HG03432 (cell line): ENCODE results near the gene TEX51.

ENCODE experiments used
- ATAC-seq: cut with Tn5 transposase; IDR thresholded peaks from one replicate; pipeline ENCODE4 v1.9.1; 2021; ENCODE audit warnings: mild to moderate bottlenecking, moderate library complexity; ENCODE audit not compliant: unreplicated experiment

Gene TEX51

DNA sequence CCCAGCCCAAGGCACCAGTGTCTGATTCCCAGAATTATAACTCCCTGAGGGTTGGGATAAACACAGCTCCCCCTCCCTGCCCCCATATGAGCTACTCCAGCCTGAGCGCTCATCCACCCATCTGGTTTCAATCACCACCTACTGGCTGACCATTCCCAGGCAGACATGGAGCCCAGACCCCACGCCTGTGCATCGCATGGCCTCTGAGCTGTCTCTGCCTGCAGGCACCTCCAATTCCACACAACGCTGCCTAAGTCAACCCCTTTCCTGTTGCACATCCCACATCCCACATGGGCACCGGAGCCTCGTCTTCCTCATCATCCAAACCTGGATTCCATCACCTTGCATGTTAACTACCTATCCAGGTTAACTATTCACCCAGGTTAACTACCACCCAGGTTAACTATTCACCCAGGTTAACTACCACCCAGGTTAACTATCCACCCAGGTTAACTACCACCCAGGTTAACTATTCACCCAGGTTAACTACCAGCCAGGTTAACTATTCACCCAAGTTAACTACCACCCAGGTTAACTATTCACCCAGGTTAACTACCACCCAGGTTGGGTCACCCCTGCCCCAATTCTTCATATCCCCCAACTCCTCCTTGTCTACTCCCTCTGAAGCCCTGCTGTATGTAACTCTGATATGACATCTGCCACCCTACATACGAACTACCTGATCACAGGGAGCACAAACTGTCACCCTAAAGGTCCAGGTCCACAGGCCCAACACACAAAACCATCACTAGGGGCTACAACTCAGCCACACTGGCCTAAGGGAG is 47.8 kb downstream of the TEX51 start:
- ATAC-seq = no peak

DNA sequence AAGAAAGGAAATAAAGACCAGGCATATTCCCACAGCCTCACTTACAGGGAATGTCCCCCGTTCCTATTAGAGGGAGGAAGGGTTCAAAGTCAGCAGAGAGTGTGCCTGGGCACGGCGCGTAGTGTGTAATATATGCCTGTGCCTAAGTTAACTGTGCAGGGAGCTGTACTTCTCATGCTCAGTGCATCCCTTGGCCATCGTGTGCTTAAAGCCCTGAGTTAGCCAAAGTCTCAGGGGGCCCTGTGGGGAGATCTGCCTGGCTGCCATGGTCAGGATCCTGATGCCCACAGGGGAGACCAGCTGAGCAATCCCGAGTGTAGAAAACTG is 48.4 kb downstream of the TEX51 start:
- ATAC-seq = no peak

DNA sequence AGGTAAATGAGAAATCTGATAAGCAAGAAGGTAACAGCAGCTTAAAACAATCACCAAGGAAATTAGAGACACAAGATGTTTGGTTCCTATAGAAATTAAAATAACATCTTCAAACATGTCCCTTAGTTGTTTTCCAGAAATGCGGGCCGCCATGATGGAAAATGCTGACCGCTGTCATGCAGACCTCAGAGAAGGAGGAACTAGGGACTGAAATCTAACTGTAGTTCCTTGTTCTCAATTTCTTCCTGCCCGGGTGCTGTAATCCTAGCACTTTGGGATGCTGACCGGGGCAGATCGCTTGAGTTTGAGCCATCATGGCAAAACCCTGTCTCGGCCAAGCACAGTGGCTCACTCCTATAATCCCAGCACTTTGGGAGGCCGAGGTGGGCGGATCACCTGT is 51.1 kb downstream of the TEX51 start:
- ATAC-seq = no peak

DNA sequence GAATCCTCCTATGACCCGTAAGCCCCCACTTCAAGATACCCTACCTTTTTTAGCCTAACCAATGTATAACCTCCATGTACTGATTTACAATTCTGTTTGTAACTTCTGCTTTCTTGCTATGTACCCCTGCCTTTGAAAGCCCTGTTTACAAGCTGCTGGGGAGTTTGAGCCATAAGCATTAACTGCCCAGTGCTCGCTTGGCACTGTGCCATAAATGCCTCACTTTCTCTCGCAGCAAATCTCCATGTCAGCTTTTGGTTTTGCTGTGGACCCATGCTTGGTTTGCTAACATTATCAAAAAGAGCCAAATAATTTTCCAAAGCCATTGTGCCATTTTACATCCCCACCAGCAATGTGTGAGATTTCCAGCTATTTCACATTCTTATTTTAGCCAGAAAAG is 51.8 kb downstream of the TEX51 start:
- no peak for ATAC-seq
